ENCODE results near the gene IRF5.

The IRF5 gene

DNA sequence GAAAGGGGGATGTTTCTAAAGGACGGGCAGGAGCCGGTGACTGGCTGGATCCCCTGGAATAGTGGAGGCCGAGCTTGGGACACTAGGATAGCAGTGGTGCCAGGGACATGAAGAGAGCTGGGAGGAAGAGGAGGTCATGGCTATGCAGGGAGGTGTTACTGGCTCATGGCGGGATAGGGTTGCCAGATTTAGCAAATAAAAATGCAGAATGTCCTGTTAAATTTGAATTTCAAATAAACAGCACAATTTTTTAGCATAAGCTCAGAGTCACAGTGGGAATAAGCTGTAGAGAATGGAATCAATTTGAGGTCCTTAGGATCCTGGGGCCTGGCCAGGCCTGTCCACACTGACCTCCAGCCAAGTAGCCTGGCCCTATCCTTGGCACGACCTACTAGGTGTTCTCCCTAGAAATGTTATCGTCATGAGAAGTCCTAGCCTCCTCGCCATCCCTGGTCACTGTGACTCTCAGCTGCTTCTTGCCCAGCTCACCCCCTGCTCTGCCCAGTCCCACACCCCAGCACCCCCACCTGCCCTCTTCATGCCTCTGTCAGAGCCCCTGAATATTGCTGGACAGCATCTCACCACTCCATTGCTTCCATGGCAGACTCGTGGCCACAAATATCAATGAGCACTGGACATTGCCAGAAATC is 19.6 kb upstream of the IRF5 start:
- no peak overlapping the region for H3K4me3 ChIP-seq (ENCODE audit: low read depth, low read length)
- TF ChIP-seq, protein P1, sequence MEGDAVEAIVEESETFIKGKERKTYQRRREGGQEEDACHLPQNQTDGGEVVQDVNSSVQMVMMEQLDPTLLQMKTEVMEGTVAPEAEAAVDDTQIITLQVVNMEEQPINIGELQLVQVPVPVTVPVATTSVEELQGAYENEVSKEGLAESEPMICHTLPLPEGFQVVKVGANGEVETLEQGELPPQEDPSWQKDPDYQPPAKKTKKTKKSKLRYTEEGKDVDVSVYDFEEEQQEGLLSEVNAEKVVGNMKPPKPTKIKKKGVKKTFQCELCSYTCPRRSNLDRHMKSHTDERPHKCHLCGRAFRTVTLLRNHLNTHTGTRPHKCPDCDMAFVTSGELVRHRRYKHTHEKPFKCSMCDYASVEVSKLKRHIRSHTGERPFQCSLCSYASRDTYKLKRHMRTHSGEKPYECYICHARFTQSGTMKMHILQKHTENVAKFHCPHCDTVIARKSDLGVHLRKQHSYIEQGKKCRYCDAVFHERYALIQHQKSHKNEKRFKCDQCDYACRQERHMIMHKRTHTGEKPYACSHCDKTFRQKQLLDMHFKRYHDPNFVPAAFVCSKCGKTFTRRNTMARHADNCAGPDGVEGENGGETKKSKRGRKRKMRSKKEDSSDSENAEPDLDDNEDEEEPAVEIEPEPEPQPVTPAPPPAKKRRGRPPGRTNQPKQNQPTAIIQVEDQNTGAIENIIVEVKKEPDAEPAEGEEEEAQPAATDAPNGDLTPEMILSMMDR (IDR thresholded peaks at IDR 0.05; ENCODE audit: borderline replicate concordance, insufficient read depth, low read depth, low read length) = no peak

- TF ChIP-seq, protein P1 (IDR thresholded peaks at IDR 0.05; ENCODE audit: borderline replicate concordance, insufficient read depth, low read depth, low read length) = no peak
- H3K4me3 ChIP-seq (ENCODE audit: low read depth, low read length) = no peak overlapping the region
These were observed 18.5 kb upstream of the IRF5 start for GRCh38 chr7:128919241-128919640.

DNA sequence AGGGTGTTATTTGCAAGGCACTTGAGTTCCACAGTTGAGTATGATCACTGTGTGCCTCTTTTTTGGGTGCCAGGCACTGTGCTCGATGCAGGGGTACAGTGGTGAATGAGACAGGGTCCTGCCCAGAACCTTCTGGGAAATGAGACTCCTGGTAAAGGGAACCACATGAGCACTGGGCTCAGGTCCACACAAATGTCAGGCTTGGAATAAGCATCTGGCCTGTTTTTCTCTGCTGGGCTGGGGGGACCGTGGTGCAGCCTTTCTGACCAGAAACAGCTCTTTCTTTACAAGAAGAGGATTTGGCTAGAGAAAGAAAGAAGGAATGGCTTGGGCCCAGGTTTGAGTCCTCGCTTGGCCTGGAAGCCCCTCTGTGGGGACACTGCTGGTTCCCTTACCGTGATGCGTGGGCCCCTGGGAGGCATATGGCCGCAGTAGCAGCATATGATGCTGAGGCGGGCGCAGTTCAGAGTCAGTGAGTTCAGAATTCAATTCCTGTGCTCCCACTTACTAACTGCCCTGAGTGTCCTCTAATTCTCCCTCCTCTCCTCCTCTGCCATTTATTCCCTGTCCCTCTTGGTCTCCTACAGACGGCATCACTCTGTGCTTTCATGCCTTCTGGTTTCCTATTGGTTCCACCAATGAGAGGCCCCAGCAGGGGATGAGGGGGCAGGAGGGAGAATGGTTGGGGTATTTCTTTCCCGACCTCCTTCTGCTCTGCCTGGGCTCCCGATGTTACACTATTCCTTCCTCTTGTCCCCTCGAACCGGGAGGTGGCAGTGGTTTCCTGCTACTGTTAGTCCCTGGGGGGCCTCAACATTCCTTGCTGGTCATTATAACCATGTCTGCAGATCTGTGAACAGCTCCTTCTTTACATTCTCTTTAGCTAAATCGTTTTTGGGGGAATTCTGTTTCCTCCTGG is 17.6 kb upstream of the IRF5 start:
- TF ChIP-seq, protein P1 (IDR thresholded peaks at IDR 0.05; ENCODE audit: borderline replicate concordance, insufficient read depth, low read depth, low read length) = no peak
- no peak overlapping the region for H3K4me3 ChIP-seq (ENCODE audit: low read depth, low read length)

GRCh38 chr7:128920913-128921582 is 16.7 kb upstream of the IRF5 start:
- H3K4me3 ChIP-seq (ENCODE audit: low read depth, low read length) = no peak overlapping the region
- TF ChIP-seq, protein P1 (IDR thresholded peaks at IDR 0.05; ENCODE audit: borderline replicate concordance, insufficient read depth, low read depth, low read length) = no peak

GRCh38 chr7:128921866-128922440 is 15.8 kb upstream of the IRF5 start:
- TF ChIP-seq, protein P1 (IDR thresholded peaks at IDR 0.05; ENCODE audit: borderline replicate concordance, insufficient read depth, low read depth, low read length) = no peak
- no peak overlapping the region for H3K4me3 ChIP-seq (ENCODE audit: low read depth, low read length)

DNA sequence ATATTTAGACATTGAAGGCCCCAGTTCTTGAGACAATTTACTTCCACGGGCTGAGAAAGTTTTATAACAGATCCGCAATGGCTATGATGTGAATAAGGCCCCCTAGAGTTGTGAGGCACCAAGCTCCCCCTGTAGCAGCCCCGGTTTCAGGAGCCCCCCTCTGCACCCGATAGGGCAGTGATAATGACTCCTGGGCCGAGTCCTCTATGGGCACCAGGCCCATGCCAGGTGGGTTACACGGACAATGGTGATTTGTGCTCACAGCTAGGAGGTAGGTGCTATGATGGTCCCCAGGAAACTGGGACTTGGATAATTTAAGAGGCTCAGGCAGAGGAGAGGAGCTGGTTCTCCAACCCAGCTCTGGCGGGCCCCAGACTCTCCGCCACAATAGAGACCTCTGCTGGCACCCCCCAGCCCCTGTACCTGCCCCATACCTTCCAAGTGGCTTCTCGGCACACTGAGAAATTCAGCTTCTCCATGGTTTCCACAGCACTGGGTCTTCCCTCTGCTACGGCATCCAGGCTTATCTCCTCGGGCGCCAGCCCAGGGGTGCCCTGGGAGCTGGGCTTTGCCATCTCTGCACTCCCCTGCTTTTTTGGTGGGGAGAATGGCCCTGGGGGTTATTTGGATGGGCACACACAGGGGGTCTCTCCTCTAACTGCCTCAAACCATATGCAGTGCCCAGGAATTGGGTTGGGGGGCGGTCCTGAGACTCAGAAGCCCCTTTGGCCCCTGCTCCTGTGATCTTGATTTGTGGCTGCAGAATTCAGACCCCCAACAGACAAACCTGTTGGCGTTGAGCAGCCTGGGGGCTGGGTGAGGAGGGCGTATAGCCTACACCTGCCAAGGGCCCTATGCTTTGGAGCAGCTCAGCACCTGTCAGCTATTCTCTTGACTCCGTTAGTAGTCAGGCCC is 15.0 kb upstream of the IRF5 start:
- TF ChIP-seq, protein P1 (IDR thresholded peaks at IDR 0.05; ENCODE audit: borderline replicate concordance, insufficient read depth, low read depth, low read length) = no peak
- no peak overlapping the region for H3K4me3 ChIP-seq (ENCODE audit: low read depth, low read length)
